Vagina (tissue), 2 donors: ENCODE data around the gene GOLGA1. TPM values are rescaled to one million over a fixed set of nuclear protein-coding genes. Genes with fewer than 3 reads are reported as not detected.
"Not testable (repeated sequence)": the region's sequence is repeated elsewhere in the genome, so short reads cannot be mapped to it uniquely, and the experiment has no call there.

Source experiments
- DNase-seq, 2 donors: peaks; one replicate each; pipeline ENCODE4 v3.0.0-alpha.2; 2017; ENCODE audit errors: extremely low spot score in 2 of 2
- H3K27ac ChIP-seq: fragments of 200-600 bp; sonication (generic); one replicate; pipeline ENCODE4 v1.5.1; 2019
- H3K27me3 ChIP-seq: fragments of 200-600 bp; sonication (generic); one replicate; pipeline ENCODE4 v1.5.1; 2019
- H3K36me3 ChIP-seq, 2 donors: fragments of 200-600 bp; sonication (generic); one replicate each; pipeline ENCODE4 v1.5.1; 2017 to 2019
- H3K4me1 ChIP-seq: fragments of 200-600 bp; sonication (generic); one replicate; pipeline ENCODE4 v1.5.1; 2019
- H3K4me3 ChIP-seq, 2 donors: fragments of 200-600 bp; sonication (generic); 1 replicate in 1 of 2; 2 replicates in 1 of 2; pipeline ENCODE4 v1.5.1; 2016 to 2019
- H3K9me3 ChIP-seq: fragments of 200-600 bp; sonication (generic); one replicate; pipeline ENCODE4 v1.5.1; 2019
- POLR2A ChIP-seq, 2 donors: fragments of 450-650 bp; IDR thresholded peaks; one replicate each; pipeline ENCODE4 v1.6.1; 2017; ENCODE audit warnings: antibody characterized with exemption in 2 of 2, mild to moderate bottlenecking in 2 of 2, moderate library complexity in 2 of 2
- POLR2AphosphoS5 ChIP-seq, 2 donors: sonication (generic); formaldehyde crosslinking; IDR thresholded peaks; one replicate each; pipeline ENCODE4 v1.9.0; 2017; ENCODE audit warnings: antibody characterized with exemption in 2 of 2, mild to moderate bottlenecking in 2 of 2, low read depth in 1 of 2; ENCODE audit not compliant: insufficient read depth in 1 of 2
- intact Hi-C: fragments of 100-400 bp; cut with DNase I; formaldehyde crosslinking; loops from one replicate; pipeline ENCODE4 v1.15.1; 2023
- total RNA-seq: library from RNA; depleted of rRNA; stranded (reverse); fragments of >200 nt; gene quantifications from one replicate; pipeline ENCODE4 v1.2.3, GENCODE V29; 2016
- TF ChIP-seq, protein P1 (sequence below), 3 experiments: fragments of 450-650 bp in 2 of 3; fragments of 200-600 bp in 1 of 3; sonication (generic) in 1 of 3; IDR thresholded peaks; one replicate each; pipeline ENCODE4 v1.5.1; 2017 to 2019; ENCODE audit warnings: antibody characterized with exemption in 3 of 3, mild to moderate bottlenecking in 2 of 3, moderate library complexity in 2 of 3

GOLGA1 gene
- total RNA-seq, 1 donor from 2014 or later = 14.7 TPM

DNA sequence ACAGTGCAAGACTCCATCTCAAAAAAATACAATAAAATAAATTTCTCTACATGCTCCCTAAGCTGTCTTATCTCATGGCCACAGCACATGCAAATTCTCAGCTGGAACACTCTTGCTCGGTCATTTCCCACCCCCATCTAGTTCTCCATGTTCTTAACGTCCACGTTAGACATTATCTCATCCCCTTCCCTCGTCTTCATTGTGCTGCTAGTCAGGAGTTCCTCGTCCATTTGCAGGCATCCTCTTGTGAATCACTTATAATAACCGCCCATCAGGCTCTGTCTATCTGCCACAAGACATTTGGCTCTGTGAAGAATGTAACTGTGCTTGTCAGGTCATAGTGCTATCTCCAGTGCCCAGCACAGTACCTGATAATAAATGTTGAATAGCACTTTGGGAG lies 32.9 kb upstream of the GOLGA1 start:
- Histone ChIP-seq H3K27ac (no peak overlapping the region), H3K4me1 (no peaks in the 10 kb centered on the region), H3K9me3 (no peaks in the 10 kb centered on the region), H3K27me3 (no peaks in the 10 kb centered on the region), H3K4me3 (no peak overlapping the region), H3K36me3 (peaks cover 0 to 19% of the 10 kb centered on the region in 2 donors)
- DNase-seq = no peak
- TF ChIP-seq POLR2AphosphoS5 (IDR thresholded peaks at IDR 0.05; ENCODE audit: insufficient read depth in 1 of 2, low read depth in 1 of 2) (no peak), POLR2A (IDR thresholded peaks at IDR 0.05) (no peak)
- TF ChIP-seq, protein P1, sequence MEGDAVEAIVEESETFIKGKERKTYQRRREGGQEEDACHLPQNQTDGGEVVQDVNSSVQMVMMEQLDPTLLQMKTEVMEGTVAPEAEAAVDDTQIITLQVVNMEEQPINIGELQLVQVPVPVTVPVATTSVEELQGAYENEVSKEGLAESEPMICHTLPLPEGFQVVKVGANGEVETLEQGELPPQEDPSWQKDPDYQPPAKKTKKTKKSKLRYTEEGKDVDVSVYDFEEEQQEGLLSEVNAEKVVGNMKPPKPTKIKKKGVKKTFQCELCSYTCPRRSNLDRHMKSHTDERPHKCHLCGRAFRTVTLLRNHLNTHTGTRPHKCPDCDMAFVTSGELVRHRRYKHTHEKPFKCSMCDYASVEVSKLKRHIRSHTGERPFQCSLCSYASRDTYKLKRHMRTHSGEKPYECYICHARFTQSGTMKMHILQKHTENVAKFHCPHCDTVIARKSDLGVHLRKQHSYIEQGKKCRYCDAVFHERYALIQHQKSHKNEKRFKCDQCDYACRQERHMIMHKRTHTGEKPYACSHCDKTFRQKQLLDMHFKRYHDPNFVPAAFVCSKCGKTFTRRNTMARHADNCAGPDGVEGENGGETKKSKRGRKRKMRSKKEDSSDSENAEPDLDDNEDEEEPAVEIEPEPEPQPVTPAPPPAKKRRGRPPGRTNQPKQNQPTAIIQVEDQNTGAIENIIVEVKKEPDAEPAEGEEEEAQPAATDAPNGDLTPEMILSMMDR (IDR thresholded peaks at IDR 0.05) = no peak
- intact Hi-C loops = no loop called here

DNA sequence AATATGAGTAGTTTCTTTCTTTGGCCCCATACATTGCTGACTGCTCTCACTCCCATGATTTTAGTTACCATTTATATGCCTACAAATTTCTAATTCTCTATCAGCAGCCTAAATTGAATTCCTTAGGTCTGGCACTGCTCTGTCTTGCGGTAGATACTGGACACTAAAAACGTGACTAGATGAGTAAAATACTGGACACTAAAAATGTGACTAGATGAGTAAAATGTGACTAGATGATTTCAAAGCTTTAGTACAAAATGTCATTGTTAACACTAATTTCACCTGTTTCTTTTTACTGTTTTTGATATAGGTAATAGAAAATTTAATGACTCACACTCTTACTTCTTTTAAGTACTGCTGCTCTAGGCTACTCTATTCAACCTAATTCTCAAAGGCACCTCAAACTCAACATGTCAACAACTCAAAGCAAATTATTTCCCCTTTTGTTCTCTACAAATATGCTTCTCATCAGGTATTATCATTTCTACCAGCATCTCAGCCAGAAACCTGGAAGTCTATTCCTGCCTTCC lies 31.4 kb upstream of the GOLGA1 start:
- intact Hi-C loops = no loop called here
- H3K27me3 ChIP-seq = no peaks in the 10 kb centered on the region
- peaks cover 0 to 19% of the 10 kb centered on the region in 2 donors for H3K36me3 ChIP-seq

DNA sequence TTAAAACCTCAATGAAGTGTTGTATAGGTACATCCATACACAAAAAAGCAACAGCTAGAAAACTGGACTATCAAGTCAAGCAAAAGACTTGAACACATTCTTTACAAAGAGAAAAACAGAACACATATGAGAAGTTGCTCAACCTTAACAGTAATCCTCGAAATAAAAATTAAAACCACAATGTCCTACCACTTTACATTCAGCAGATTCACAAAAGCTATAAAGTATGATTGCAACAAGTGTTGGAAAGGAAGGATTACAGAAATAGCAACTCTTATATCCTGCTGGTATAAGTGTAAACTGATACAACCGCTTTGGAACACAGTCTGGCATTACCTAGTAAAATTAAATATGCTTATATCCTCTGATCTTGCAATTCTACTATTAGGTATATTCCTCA lies 28.5 kb upstream of the GOLGA1 start:
- intact Hi-C loops = no loop called here
- H3K4me1 ChIP-seq = no peaks in the 10 kb centered on the region
- no peak overlapping the region for H3K4me3 ChIP-seq
- H3K27ac ChIP-seq = no peak overlapping the region
- DNase-seq = no peak
- TF ChIP-seq POLR2A (IDR thresholded peaks at IDR 0.05) (no peak), POLR2AphosphoS5 (IDR thresholded peaks at IDR 0.05; ENCODE audit: insufficient read depth in 1 of 2, low read depth in 1 of 2) (no peak)
- TF ChIP-seq, protein P1 (IDR thresholded peaks at IDR 0.05) = no peak
- H3K27me3 ChIP-seq = no peaks in the 10 kb centered on the region
- H3K36me3 ChIP-seq = peaks cover 0 to 15% of the 10 kb centered on the region in 2 donors
- H3K9me3 ChIP-seq = no peaks in the 10 kb centered on the region

More for the DNA sequence above, 31.4 kb upstream of the GOLGA1 start:
- Histone ChIP-seq H3K4me1 (no peaks in the 10 kb centered on the region), H3K27ac (no peak overlapping the region), H3K9me3 (no peaks in the 10 kb centered on the region), H3K4me3 (no peak overlapping the region)
- DNase-seq = no peak
- no peak for TF ChIP-seq POLR2AphosphoS5 (IDR thresholded peaks at IDR 0.05; ENCODE audit: insufficient read depth in 1 of 2, low read depth in 1 of 2)
- no peak for TF ChIP-seq POLR2A (IDR thresholded peaks at IDR 0.05)

DNA sequence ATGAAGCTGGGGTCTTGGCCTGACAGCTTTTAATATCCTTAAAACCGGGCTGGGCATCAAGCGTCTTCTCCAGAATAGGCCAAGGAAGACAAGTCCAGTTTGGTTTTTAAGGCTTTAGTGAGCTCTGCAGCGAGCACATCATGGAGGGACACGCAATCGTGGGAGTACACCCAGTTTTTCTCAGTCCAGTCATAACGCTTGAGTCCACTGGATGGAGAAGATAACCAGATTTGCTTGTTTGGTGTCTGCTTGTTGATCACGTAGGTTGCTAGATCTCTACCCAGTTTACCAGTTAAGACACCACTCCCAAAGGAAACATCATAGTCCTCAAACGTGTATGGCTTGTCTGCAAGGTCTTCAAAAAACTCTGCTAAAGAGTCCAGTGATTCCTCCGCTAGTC lies 27.4 kb upstream of the GOLGA1 start:
- Histone ChIP-seq H3K36me3 (peaks cover 0 to 14% of the 10 kb centered on the region in 2 donors), H3K9me3 (no peaks in the 10 kb centered on the region), H3K27me3 (no peaks in the 10 kb centered on the region), H3K4me3 (no peak overlapping the region), H3K4me1 (no peaks in the 10 kb centered on the region), H3K27ac (no peak overlapping the region)
- no peak for TF ChIP-seq POLR2A (IDR thresholded peaks at IDR 0.05)
- no peak for DNase-seq
- intact Hi-C loops = no loop called here

DNA sequence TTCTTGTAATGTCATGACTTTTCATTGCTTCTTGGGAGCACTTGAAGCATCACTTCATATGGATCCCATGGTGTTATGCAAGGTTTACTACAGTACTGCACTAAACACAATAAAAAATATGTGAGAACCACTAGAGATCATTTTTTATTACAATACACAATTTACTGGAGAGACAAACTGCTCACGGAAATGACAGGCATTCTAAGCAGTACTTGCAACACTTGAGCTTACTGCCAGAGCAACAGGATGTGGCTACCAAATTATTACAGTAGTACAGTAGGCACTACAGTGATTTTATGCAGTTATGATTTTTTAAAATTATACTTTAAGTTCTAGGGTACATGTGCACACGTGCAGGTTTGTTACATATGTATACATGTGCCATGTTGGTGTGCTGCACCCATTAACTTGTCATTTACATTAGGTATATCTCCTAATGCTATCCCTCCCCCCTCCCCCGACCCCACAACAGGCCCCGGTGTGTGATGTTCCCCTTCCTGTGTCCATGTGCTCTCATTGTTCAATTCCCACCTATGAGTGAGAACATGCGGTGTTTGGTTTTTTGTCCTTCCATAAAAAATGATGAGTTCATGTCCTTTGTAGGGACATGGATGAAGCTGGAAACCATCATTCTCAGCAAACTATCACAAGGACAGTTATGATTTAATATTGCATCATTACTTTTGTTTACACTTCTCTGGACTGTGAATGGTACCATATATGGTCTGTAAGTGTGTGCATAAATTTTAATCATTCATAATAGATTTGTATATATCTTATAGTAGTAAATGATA lies 25.1 kb upstream of the GOLGA1 start:
- intact Hi-C loops, DNase-seq, H3K27ac ChIP-seq, H3K27me3 ChIP-seq, H3K9me3 ChIP-seq, H3K4me1 ChIP-seq, H3K4me3 ChIP-seq: not testable (repeated sequence)
- peaks cover 0 to 10% of the 10 kb centered on the region in 2 donors for H3K36me3 ChIP-seq

DNA sequence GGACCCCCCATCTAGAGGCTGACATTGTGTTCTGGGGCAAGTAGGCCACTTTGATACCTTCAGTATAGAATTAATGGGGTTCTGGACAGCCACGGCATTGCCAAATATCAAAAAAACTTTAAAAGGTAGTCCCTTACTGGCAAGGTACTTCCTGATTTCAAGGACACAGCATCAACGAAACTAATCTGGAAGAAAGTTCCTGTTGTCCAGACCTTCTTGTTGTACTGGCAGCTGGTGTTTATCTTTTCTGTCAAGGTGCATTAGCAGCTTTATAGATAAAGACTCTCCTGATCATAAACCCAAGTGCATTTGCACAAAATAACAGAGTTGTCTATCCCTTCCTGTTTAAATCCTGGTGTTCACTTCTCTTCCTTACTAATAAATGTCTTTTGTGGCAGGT lies 23.7 kb upstream of the GOLGA1 start:
- DNase-seq = no peak
- Histone ChIP-seq H3K4me3 (no peak overlapping the region), H3K9me3 (no peaks in the 10 kb centered on the region), H3K27me3 (no peaks in the 10 kb centered on the region), H3K4me1 (no peaks in the 10 kb centered on the region), H3K27ac (no peak overlapping the region), H3K36me3 (no peaks in the 10 kb centered on the region)
- TF ChIP-seq POLR2A (IDR thresholded peaks at IDR 0.05) = no peak
- intact Hi-C loops = no loop called here

DNA sequence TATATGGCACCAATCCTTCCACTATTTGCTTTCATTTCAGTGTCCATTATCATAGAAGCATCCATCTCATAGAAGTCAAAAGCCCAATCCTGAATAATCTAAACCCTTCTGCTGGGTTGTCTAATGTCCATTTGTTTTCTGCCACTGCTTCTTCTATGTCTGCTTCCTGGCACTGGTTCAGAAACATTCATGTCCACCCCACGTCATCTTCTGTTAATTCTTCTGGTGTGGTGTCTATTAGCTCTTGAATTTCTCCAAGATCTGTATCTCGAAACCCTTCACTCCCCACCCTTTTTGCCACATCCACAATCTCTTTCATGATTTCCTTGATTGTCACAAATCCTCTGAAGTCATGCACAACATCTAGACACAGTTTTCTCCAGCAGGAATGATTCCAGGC lies 23.2 kb upstream of the GOLGA1 start:
- no peaks in the 10 kb centered on the region for H3K36me3 ChIP-seq
- no peak for DNase-seq
- H3K4me3 ChIP-seq = no peak overlapping the region
- no peaks in the 10 kb centered on the region for H3K4me1 ChIP-seq
- H3K27me3 ChIP-seq = no peaks in the 10 kb centered on the region
- H3K27ac ChIP-seq = no peak overlapping the region
- intact Hi-C loops = no loop called here
- TF ChIP-seq, protein P1 (IDR thresholded peaks at IDR 0.05) = no peak
- TF ChIP-seq POLR2A (IDR thresholded peaks at IDR 0.05) = no peak
- no peak for TF ChIP-seq POLR2AphosphoS5 (IDR thresholded peaks at IDR 0.05; ENCODE audit: insufficient read depth in 1 of 2, low read depth in 1 of 2)
- H3K9me3 ChIP-seq = no peaks in the 10 kb centered on the region
